SK-N-MC (cell line): ENCODE results near the gene FKBP5.

Experiments used
- DNase-seq: peaks from one replicate; pipeline ENCODE4 v3.0.0-alpha.2; 2011; ENCODE audit warnings: low read depth, low spot score
- H3K27ac ChIP-seq: fragments of 200-600 bp; sonication (generic); 2 replicates; pipeline ENCODE4 v1.5.1; 2016; ENCODE audit warnings: mixed run types
- H3K36me3 ChIP-seq: fragments of 200-600 bp; sonication (generic); 2 replicates; pipeline ENCODE4 v1.6.1; 2017; ENCODE audit warnings: antibody characterized with exemption, low read length, mixed read lengths; ENCODE audit not compliant: insufficient read depth
- H3K4me3 ChIP-seq: fragments of 200-600 bp; sonication (generic); 2 replicates; pipeline ENCODE4 v1.5.1; 2016
- H3K9ac ChIP-seq: fragments of 200-600 bp; sonication (generic); 2 replicates; pipeline ENCODE4 v1.8.0; 2017; ENCODE audit warnings: mixed run types, mixed read lengths; ENCODE audit not compliant: insufficient read length
- H3K9me3 ChIP-seq: fragments of 200-600 bp; sonication (generic); 2 replicates; pipeline ENCODE4 v1.6.1; 2017; ENCODE audit warnings: low read depth, mild to moderate bottlenecking, antibody characterized with exemption, low read length, moderate library complexity, mixed read lengths
- EZH2 ChIP-seq: fragments of 200-600 bp; sonication (generic); IDR thresholded peaks from one replicate; pipeline ENCODE4 v1.6.1; 2017; ENCODE audit warnings: antibody characterized with exemption
- FOXP2 ChIP-seq: optimal IDR thresholded peaks from 2 replicates; pipeline ENCODE3; 2011; ENCODE audit warnings: mild to moderate bottlenecking, moderate library complexity; ENCODE audit not compliant: insufficient read depth; ENCODE audit errors: extremely low read length, control extremely low read depth
- POLR2AphosphoS5 ChIP-seq: IDR thresholded peaks from 2 replicates; pipeline ENCODE4 v1.6.1; 2012; ENCODE audit warnings: mild to moderate bottlenecking, low read depth, low read length, borderline replicate concordance

Gene FKBP5

DNA sequence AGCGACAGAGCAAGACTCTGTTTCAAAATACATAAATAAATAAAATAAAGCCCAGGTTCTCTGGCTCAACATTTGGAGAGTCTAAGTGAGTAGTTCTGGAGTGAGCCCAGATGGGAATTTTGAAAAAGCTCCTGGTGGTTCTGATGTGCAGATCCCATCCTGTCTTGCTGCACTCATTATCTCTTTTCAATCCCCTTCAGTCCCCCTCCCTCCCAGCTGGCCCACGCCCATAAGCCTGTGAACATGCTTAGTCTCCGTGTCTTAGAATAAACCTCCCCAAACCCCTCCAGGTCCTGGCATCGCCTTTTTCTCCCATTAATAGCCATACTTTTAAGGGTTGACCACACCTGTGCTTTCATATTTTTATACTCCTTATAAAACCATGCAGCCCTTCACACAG lies 156.6 kb downstream of the FKBP5 start:
- no peak for DNase-seq
- no peak overlapping the region for H3K27ac ChIP-seq

DNA sequence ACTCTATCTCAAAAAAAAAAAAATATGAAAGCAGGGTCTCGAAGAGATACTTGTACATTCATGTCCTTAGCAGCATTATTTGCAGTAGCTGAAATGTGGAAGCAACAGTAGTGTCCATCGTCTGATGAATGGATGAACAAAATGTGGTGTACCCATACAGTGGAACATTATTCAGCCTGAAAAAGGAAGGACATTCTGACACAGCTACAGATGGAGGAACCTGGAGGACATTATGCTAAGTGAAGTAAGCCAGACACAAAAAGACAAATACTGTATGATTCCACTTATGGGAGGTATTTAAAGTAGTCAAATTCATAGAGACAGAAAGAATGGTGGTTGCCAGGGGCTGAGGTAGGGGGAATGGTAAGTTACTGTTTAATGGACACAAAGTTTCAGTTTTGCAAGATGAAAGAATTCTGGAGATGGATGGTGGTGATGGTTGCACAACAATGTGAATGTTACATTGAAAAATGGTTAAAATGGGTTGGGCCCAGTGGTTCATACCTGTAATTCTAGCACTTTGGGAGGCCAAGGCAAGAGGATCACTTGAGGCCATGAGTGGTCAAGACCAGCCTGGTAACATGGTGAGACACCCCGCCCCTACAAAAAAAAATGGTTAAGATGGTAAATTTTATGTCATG lies 164.2 kb downstream of the FKBP5 start:
- Histone ChIP-seq H3K9me3 (no peaks in the 10 kb centered on the region), H3K4me3 (no peak overlapping the region), H3K36me3 (no peaks in the 10 kb centered on the region), H3K9ac (no peak overlapping the region), H3K27ac (no peak overlapping the region)
- TF ChIP-seq EZH2 = no peak
- no peak for TF ChIP-seq POLR2AphosphoS5
- TF ChIP-seq FOXP2 = no peak
- DNase-seq = no peak

More for the DNA sequence above, 156.6 kb downstream of the FKBP5 start:
- H3K4me3 ChIP-seq = no peak overlapping the region
- H3K9ac ChIP-seq = no peak overlapping the region
- TF ChIP-seq FOXP2 (no peak), POLR2AphosphoS5 (no peak), EZH2 (no peak)
- no peaks in the 10 kb centered on the region for H3K9me3 ChIP-seq
- H3K36me3 ChIP-seq = no peaks in the 10 kb centered on the region
